Neuronal stem cell (in vitro differentiated cells): ENCODE data around the gene HMGN3.

Experiments
- DNase-seq: peaks from one replicate; pipeline ENCODE4 v3.0.0-alpha.2; 2013; ENCODE audit warnings: low spot score
- H2AFZ ChIP-seq: one replicate; pipeline ENCODE4 v1.6.1; 2013; ENCODE audit warnings: mild to moderate bottlenecking, low read length, inconsistent platforms
- H2AK5ac ChIP-seq: 2 replicates; pipeline ENCODE4 v1.6.1; 2013; ENCODE audit warnings: low read depth, mild to moderate bottlenecking, inconsistent platforms, low read length, moderate library complexity, mixed read lengths
- H2BK120ac ChIP-seq: 2 replicates; pipeline ENCODE4 v1.6.1; 2013; ENCODE audit warnings: low read depth, mild to moderate bottlenecking, inconsistent platforms, low read length, moderate library complexity, mixed read lengths
- H2BK12ac ChIP-seq: one replicate; pipeline ENCODE4 v1.6.1; 2013; ENCODE audit warnings: low read length, inconsistent platforms
- H2BK15ac ChIP-seq: 2 replicates; pipeline ENCODE4 v1.6.1; 2013; ENCODE audit warnings: mild to moderate bottlenecking, low read length, inconsistent platforms, mixed read lengths
- H2BK5ac ChIP-seq: one replicate; pipeline ENCODE4 v1.6.1; 2013; ENCODE audit warnings: inconsistent platforms, mild to moderate bottlenecking, low read length, moderate library complexity
- H3K14ac ChIP-seq: one replicate; pipeline ENCODE4 v1.6.1; 2013; ENCODE audit warnings: low read length, inconsistent platforms
- H3K18ac ChIP-seq: 2 replicates; pipeline ENCODE4 v1.6.1; 2013; ENCODE audit warnings: low read length, inconsistent platforms
- H3K23ac ChIP-seq: 2 replicates; pipeline ENCODE4 v1.6.1; 2013; ENCODE audit warnings: low read depth, mild to moderate bottlenecking, mixed read lengths, low read length, inconsistent platforms; ENCODE audit not compliant: poor library complexity
- H3K27ac ChIP-seq: replicated peaks from 3 replicates; pipeline ENCODE4 v1.5.1; 2013; ENCODE audit warnings: low read length, inconsistent platforms
- H3K27me3 ChIP-seq, 3 experiments: 2 replicates each; pipeline ENCODE4 v1.6.1; 2013; ENCODE audit warnings: low read length in 3 of 3, mild to moderate bottlenecking in 2 of 3, inconsistent platforms in 1 of 3, low read depth in 1 of 3, mixed read lengths in 1 of 3, moderate library complexity in 1 of 3; ENCODE audit not compliant: control insufficient read depth in 3 of 3, insufficient read depth in 3 of 3
- H3K36me3 ChIP-seq, 2 donors: replicated peaks in 1 of 2; 2 replicates each; pipeline ENCODE4 v1.6.1; 2013; ENCODE audit warnings: low read length in 2 of 2; ENCODE audit not compliant: control insufficient read depth in 2 of 2, insufficient read depth in 2 of 2
- H3K4ac ChIP-seq: 2 replicates; pipeline ENCODE4 v1.6.1; 2013; ENCODE audit warnings: inconsistent platforms, mild to moderate bottlenecking, low read length, moderate library complexity
- H3K4me1 ChIP-seq, 2 donors: 1 replicate in 1 of 2; 2 replicates in 1 of 2; pipeline ENCODE4 v1.6.1; 2013; ENCODE audit warnings: low read length in 2 of 2, low read depth in 1 of 2; ENCODE audit not compliant: control insufficient read depth in 2 of 2, insufficient read depth in 1 of 2
- H3K4me2 ChIP-seq: one replicate; pipeline ENCODE4 v1.6.1; 2013; ENCODE audit warnings: mild to moderate bottlenecking, low read length, inconsistent platforms; ENCODE audit not compliant: insufficient read depth, poor library complexity, severe bottlenecking
- H3K4me3 ChIP-seq, 2 donors: 2 replicates each; pipeline ENCODE4 v1.5.1; 2013; ENCODE audit warnings: low read length in 2 of 2, mild to moderate bottlenecking in 2 of 2, inconsistent platforms in 1 of 2, moderate library complexity in 1 of 2
- H3K79me1 ChIP-seq: one replicate; pipeline ENCODE4 v1.6.1; 2013; ENCODE audit warnings: low read depth, mild to moderate bottlenecking, inconsistent platforms, low read length, moderate library complexity
- H3K9ac ChIP-seq: one replicate; pipeline ENCODE4 v1.6.1; 2013; ENCODE audit warnings: mild to moderate bottlenecking, low read depth, low read length, inconsistent platforms; ENCODE audit not compliant: poor library complexity
- H3K9me3 ChIP-seq, 2 donors: replicated peaks in 1 of 2; 2 replicates each; pipeline versions ENCODE3 to v1.6.1; 2013; ENCODE audit warnings: low read length in 2 of 2, mild to moderate bottlenecking in 2 of 2, inconsistent platforms in 1 of 2, low read depth in 1 of 2, mixed read lengths in 1 of 2, moderate library complexity in 1 of 2; ENCODE audit not compliant: control insufficient read depth in 2 of 2, insufficient read depth in 1 of 2
- H4K8ac ChIP-seq: one replicate; pipeline ENCODE4 v1.6.1; 2013; ENCODE audit warnings: low read depth, mild to moderate bottlenecking, inconsistent platforms, low read length, moderate library complexity
- H4K91ac ChIP-seq: one replicate; pipeline ENCODE4 v1.6.1; 2013; ENCODE audit warnings: low read length, low read depth, mild to moderate bottlenecking, inconsistent platforms; ENCODE audit not compliant: poor library complexity
- WGBS, 2 donors: extraction: QIAGEN DNeasy Blood & Tissue Kit; methylation state at CpG; one replicate each; pipeline ENCODE4 v1.1.7; 2013; ENCODE audit warnings: missing lambda C conversion rate in 2 of 2, mixed read lengths in 1 of 2; ENCODE audit not compliant: insufficient read length in 2 of 2, insufficient replicate concordance in 1 of 2; ENCODE audit errors: extremely low coverage in 2 of 2; 5-methylcytosine and 5-hydroxymethylcytosine counted together

Gene HMGN3

DNA sequence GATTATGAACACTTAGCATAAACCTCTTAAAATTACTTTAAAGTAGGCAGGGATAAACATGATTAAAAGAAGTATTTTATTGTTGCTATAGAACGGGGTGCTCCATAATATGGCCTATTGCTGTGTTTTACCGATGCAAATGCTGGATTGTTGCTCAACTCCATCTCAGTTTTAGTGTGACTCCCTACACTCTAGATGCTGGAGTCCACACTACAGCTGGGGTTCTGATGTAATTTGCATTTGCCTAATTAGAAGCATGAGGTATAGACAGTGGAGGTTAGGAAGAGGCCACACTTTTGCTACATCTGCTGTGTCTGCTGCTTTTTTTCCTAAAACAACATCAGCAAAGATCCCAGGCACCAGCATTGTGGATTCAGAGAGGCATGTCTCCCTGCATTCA is 6.7 kb upstream of the HMGN3 start:
- Histone ChIP-seq H3K4me1 (no peaks in the 10 kb centered on the region), H2BK12ac (no peak overlapping the region), H3K27ac (no peak overlapping the region), H3K9me3 (peaks cover 0 to 3% of the 10 kb centered on the region in 2 donors), H3K36me3 (no peaks in the 10 kb centered on the region), H4K8ac (no peak overlapping the region), H2BK15ac (no peak overlapping the region), H3K9ac (no peak overlapping the region), H2AFZ (no peak overlapping the region), H3K27me3 (no peaks in the 10 kb centered on the region), H2BK5ac (no peak overlapping the region), H2BK120ac (no peak overlapping the region), H3K18ac (no peak overlapping the region), H3K4me2 (no peak overlapping the region), H3K14ac (no peak overlapping the region), H4K91ac (no peak overlapping the region), H3K79me1 (no peaks in the 10 kb centered on the region), H3K23ac (no peak overlapping the region), H3K4ac (no peak overlapping the region), H3K4me3 (no peak overlapping the region), H2AK5ac (no peak overlapping the region)
- no peak for DNase-seq
- WGBS, 2 donors = no CpG with 5 or more reads among the region's 2 CpGs

DNA sequence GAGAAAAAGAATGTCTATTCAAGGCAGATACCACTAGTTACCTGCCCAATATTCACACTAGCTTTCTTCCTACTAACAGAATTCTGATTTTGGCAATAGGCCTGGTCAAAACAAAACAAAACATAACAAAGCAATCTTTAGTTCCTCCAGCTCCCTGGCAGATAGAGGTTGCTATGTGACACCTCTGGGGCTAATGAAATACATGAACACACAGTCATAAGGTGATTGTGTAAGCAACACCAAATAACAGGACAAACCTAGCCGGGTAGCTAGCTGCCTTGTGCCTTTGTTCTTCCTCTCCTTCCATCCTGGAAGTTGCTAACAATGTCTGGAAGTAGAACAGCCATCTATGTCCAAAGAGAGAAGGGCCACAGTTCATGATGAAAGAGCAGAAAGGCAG is 6.0 kb upstream of the HMGN3 start:
- Histone ChIP-seq H2AK5ac (no peak overlapping the region), H4K91ac (no peak overlapping the region), H3K4me1 (no peaks in the 10 kb centered on the region), H3K23ac (no peak overlapping the region), H2AFZ (no peak overlapping the region), H3K4me3 (no peak overlapping the region), H3K4me2 (no peak overlapping the region), H3K27ac (no peak overlapping the region), H3K9me3 (peaks cover 0 to 4% of the 10 kb centered on the region in 2 donors), H3K14ac (no peak overlapping the region), H4K8ac (no peak overlapping the region), H2BK120ac (no peak overlapping the region), H3K27me3 (no peaks in the 10 kb centered on the region), H2BK15ac (no peak overlapping the region), H3K4ac (no peak overlapping the region), H2BK5ac (no peak overlapping the region), H3K79me1 (no peaks in the 10 kb centered on the region), H3K18ac (no peak overlapping the region), H3K9ac (no peak overlapping the region), H2BK12ac (no peak overlapping the region), H3K36me3 (no peaks in the 10 kb centered on the region)
- no peak for DNase-seq
- WGBS, 2 donors = no CpG with 5 or more reads among the region's 1 CpG

DNA sequence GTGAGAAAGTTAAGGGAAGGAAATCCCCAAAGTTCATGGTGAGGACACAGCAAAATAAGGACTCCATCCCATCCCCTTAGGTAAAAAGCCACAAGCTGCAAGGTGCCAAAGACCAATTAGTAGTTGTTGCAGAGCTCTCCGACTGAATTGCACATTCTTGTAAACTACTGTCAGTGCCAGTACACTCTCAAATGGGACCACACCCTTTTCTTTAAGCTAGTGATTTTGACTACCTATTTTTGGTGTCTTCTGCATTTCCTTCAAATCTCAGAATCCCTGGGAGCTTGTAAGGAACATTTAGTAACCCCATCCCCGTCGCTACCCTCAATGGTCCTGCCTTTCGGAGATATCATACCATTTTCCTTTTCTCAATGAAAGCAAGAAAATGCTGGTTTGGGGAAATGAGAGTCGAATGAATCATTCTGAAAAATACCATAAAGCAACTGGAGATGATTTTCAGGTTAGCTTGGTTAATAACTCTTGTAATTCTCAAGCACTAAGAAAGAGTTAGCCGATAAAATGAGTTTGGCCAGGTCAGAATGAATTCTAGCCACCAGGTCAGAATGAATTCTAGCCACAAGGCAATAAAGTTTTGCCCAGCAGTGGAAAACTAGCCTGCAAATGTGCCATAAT is 5.2 kb upstream of the HMGN3 start:
- no CpG with 5 or more reads among the region's 6 CpGs for WGBS, 2 donors
- Histone ChIP-seq H3K27me3 (no peaks in the 10 kb centered on the region), H2BK120ac (no peak overlapping the region), H2BK5ac (no peak overlapping the region), H3K14ac (no peak overlapping the region), H3K36me3 (no peaks in the 10 kb centered on the region), H3K9ac (no peak overlapping the region), H3K79me1 (no peaks in the 10 kb centered on the region), H3K18ac (no peak overlapping the region), H3K4me1 (no peaks in the 10 kb centered on the region), H3K4me2 (no peak overlapping the region), H2AK5ac (no peak overlapping the region), H2BK15ac (no peak overlapping the region), H3K4me3 (no peak overlapping the region), H4K91ac (no peak overlapping the region), H2BK12ac (no peak overlapping the region), H3K9me3 (peaks cover 0 to 7% of the 10 kb centered on the region in 2 donors), H3K27ac (no peak overlapping the region), H3K23ac (no peak overlapping the region), H3K4ac (no peak overlapping the region), H4K8ac (no peak overlapping the region), H2AFZ (no peak overlapping the region)
- no peak for DNase-seq

DNA sequence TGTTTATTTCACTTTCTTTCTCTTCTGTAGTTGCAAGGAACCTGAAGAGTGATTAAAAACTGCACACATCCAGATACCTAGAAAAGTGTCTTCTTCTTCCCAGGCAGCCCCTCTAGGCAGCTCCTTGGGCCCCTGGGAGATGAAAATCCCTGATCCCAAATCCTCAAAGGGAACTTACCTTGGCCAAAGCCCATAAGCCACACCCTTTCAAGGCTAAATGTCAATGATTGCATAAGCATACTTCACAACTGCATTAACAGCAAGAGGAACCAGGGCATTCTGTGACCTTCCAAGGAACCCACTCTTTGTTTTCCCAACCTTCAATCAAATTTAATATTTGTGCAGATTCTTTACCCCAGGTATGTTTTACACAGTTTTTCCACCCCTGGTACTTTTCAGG is 4.4 kb upstream of the HMGN3 start:
- no peak overlapping the region for H2BK12ac ChIP-seq
- no peaks in the 10 kb centered on the region for H3K36me3 ChIP-seq
- no peak overlapping the region for H3K4me3 ChIP-seq
- H3K27ac ChIP-seq = no peak overlapping the region
- DNase-seq = no peak
- no peak overlapping the region for H3K23ac ChIP-seq
- H3K4me1 ChIP-seq = no peaks in the 10 kb centered on the region
- no peak overlapping the region for H3K14ac ChIP-seq
- no peak overlapping the region for H2BK15ac ChIP-seq
- peaks cover 0 to 7% of the 10 kb centered on the region in 2 donors for H3K9me3 ChIP-seq
- H2AFZ ChIP-seq = no peak overlapping the region
- no peak overlapping the region for H3K4me2 ChIP-seq
- H4K91ac ChIP-seq = no peak overlapping the region
- H2AK5ac ChIP-seq = no peak overlapping the region
- H3K79me1 ChIP-seq = no peaks in the 10 kb centered on the region
- no peak overlapping the region for H4K8ac ChIP-seq
- no peak overlapping the region for H3K9ac ChIP-seq
- H2BK5ac ChIP-seq = no peak overlapping the region
- H2BK120ac ChIP-seq = no peak overlapping the region
- no peak overlapping the region for H3K4ac ChIP-seq
- H3K18ac ChIP-seq = no peak overlapping the region
- H3K27me3 ChIP-seq = no peaks in the 10 kb centered on the region
